ENCODE results near the gene OAF. TPM values are rescaled to one million over a fixed set of nuclear protein-coding genes. Genes with fewer than 3 reads are reported as not detected.

The OAF gene
- total RNA-seq, 1 donor from 2014 or later: 9.0 TPM

DNA sequence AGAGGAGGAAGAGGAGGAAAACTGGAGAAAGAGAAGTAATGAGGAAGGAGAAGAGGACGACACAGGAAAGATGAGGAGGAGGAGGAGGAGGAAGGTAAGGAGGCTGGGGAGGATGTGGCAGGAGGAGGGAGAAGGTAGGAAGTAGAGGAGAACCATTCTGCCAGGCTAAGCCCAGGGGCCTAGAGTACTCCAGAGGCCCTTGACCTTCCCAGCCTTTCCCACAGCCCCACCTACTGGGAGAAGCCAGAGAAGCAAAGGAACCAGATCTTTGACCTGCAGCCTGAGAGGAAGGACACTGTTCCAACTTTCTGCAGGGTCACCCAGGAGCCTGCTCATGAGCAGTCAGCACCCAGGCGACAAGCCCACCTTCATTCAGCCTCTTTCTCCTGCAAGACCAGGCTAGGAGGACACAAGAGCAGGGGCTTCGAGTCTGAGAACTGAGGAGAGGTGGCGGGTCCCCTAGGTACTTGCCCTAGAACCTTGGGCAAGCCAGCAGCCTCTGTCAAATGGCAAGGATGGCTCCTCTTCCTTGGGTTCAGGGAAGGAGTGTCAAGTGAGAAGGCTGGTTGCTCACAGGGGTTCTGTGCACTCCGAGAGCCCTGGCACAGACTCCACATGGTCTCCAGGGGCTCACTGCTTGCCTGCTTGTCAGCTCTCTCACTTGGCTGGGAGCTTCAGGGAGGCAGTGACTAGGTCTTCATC, 27.9 kb upstream of the OAF start:
- H3K4me3 ChIP-seq (ENCODE audit: low read depth, low read length): no peak overlapping the region
- DNase-seq (ENCODE audit: low read depth) (peak; percentile 33), FAIRE-seq (no peak)
- no peaks in the 10 kb centered on the region for H3K36me3 ChIP-seq (ENCODE audit: control insufficient read depth, insufficient read depth, low read length)
- no peaks in the 10 kb centered on the region for H3K27me3 ChIP-seq (ENCODE audit: control insufficient read depth, insufficient read depth, low read length)
- TF ChIP-seq, protein P1, sequence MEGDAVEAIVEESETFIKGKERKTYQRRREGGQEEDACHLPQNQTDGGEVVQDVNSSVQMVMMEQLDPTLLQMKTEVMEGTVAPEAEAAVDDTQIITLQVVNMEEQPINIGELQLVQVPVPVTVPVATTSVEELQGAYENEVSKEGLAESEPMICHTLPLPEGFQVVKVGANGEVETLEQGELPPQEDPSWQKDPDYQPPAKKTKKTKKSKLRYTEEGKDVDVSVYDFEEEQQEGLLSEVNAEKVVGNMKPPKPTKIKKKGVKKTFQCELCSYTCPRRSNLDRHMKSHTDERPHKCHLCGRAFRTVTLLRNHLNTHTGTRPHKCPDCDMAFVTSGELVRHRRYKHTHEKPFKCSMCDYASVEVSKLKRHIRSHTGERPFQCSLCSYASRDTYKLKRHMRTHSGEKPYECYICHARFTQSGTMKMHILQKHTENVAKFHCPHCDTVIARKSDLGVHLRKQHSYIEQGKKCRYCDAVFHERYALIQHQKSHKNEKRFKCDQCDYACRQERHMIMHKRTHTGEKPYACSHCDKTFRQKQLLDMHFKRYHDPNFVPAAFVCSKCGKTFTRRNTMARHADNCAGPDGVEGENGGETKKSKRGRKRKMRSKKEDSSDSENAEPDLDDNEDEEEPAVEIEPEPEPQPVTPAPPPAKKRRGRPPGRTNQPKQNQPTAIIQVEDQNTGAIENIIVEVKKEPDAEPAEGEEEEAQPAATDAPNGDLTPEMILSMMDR (IDR thresholded peaks at IDR 0.05; ENCODE audit: insufficient read depth, low read length, severe bottlenecking): peak; percentile 74

DNA sequence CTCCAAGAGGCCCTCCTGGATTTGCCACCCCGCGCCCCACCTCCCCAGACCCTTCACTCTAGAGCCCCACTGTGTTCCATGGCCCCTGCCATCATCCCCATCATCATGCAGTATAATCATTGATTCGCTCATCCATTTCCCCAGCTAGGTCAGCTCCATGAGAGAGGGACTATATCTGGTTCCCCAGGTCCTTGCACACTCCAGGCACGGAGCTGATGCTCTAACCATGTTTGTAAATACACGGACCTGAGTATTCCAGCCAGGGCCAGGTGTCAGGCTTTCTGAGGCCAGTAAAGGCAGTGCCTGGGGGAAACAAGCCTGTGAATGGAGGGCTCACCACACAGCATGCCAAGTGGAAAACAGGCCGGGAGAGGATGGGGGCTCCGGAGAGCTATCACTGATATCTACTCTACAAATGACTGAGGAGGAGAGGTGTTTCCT, 27.1 kb upstream of the OAF start:
- H3K4me3 ChIP-seq (ENCODE audit: low read depth, low read length): no peak overlapping the region
- TF ChIP-seq, protein P1 (IDR thresholded peaks at IDR 0.05; ENCODE audit: insufficient read depth, low read length, severe bottlenecking): no peak
- H3K27me3 ChIP-seq (ENCODE audit: control insufficient read depth, insufficient read depth, low read length): no peaks in the 10 kb centered on the region
- DNase-seq (ENCODE audit: low read depth) (no peak), FAIRE-seq (no peak)
- no peaks in the 10 kb centered on the region for H3K36me3 ChIP-seq (ENCODE audit: control insufficient read depth, insufficient read depth, low read length)

DNA sequence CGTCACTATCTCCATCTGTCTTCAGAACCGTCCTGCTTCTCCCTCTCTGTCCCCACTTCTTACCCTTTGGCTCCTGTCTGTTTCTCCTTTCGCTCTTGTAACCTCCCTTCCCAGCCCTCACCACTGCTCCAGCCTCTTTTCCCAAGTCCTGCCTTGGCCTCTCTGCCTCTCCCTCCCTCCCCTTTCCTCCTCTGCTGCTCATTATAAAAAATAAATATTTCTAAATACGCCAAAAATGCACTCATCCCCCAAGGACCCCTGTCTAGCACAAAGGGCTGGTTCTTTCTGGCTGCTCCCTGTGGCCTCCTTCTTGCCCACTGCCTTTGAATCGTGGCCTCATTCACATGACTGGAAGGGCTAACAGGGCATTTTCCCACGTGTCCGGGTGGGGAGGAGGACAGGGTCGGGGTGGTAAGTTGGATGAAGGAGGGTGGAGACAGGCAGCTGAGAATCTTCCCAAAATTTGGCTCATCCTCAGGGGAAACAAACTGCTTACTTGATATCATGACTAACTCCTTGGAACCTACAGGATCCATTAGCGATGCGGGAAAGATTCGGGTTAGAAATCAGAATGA, 26.4 kb upstream of the OAF start:
- FAIRE-seq (no peak), DNase-seq (ENCODE audit: low read depth) (no peak)
- H3K36me3 ChIP-seq (ENCODE audit: control insufficient read depth, insufficient read depth, low read length): no peaks in the 10 kb centered on the region
- H3K4me3 ChIP-seq (ENCODE audit: low read depth, low read length): no peak overlapping the region
- H3K27me3 ChIP-seq (ENCODE audit: control insufficient read depth, insufficient read depth, low read length): no peaks in the 10 kb centered on the region
- TF ChIP-seq, protein P1 (IDR thresholded peaks at IDR 0.05; ENCODE audit: insufficient read depth, low read length, severe bottlenecking): no peak

DNA sequence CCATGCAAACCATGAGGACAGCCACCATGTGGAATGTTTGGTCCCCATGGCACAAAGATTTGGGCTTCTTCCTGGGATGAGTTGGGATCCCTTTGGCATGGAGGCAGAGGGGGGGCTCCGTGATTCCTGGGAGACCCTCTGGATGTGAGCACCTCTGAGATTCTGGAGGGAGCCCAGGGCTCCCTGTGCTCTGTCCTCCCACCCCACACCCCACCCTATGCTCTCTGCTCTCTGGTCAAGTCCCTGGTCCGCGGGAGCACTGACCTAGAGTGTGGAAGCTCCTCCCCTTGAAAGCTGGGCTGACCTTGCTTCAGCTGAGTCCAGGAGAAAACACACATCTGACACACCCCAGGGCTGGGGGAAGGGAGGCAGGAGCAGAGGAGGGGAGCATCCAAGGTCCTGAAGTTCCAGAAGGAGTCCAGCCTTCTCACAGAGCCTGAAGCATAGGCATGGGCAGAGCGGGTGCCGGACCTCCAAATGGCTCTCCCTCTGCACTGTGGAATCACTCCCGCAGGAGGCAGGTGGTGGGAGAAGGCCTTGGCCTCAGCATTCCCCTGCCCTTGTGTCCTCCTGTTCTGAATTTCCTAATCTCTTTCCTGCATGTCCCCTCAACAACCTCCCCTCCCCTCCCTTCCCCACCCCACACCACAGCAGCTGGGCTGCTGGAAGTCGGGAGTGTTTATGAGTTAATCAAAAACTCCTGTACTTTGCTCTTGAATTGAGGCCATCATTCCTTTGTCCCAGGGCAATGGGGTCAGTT, 25.7 kb upstream of the OAF start:
- Histone ChIP-seq H3K27me3 (ENCODE audit: control insufficient read depth, insufficient read depth, low read length) (no peaks in the 10 kb centered on the region), H3K36me3 (ENCODE audit: control insufficient read depth, insufficient read depth, low read length) (no peaks in the 10 kb centered on the region), H3K4me3 (ENCODE audit: low read depth, low read length) (no peak overlapping the region)
- FAIRE-seq (no peak), DNase-seq (ENCODE audit: low read depth) (no peak)
- TF ChIP-seq, protein P1 (IDR thresholded peaks at IDR 0.05; ENCODE audit: insufficient read depth, low read length, severe bottlenecking): no peak

DNA sequence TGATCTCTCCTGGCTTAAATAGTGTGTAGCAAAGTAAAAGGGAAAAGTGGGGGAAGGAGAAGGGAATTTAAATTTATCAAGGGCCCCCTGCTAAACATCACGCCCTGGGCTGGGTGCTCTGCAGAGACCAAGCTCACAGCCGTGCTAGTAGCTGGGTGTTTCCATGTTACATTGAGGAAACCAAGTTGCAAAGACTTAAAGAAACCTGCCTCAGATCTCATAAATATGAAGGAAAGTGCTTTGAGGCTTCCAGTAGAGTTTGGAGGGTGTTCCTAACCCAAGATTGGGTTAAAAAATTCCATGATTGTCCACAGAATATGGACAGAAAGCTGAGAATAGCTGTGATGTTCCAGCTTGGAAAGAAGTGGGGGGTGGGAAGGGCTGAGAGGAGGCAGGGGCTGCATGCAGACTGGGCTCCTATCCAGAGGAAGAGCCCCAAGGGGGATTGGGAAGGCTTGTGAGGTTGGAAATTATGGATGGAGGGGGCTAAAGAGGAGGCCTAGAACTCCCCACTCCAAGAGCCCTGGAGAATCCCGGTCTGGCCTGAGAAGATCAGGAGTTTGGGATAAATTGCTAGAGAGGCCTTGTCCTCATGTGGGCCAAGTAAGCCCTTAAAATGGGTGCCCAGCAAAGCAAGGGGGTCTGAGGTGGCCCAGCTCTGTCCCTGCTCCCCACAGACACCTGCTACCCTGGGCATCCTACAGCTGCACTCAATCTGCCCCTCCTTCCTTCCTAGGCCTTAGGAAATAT, 25.0 kb upstream of the OAF start:
- H3K27me3 ChIP-seq (ENCODE audit: control insufficient read depth, insufficient read depth, low read length): peaks cover 2% of the 10 kb centered on the region
- TF ChIP-seq, protein P1 (IDR thresholded peaks at IDR 0.05; ENCODE audit: insufficient read depth, low read length, severe bottlenecking): no peak
- DNase-seq (ENCODE audit: low read depth) (no peak), FAIRE-seq (no peak)
- H3K36me3 ChIP-seq (ENCODE audit: control insufficient read depth, insufficient read depth, low read length): no peaks in the 10 kb centered on the region
- no peak overlapping the region for H3K4me3 ChIP-seq (ENCODE audit: low read depth, low read length)
